HepG2 (cell line): ENCODE data around the gene GFOD1. TPM values are rescaled to one million over a fixed set of nuclear protein-coding genes. Genes with fewer than 3 reads are reported as not detected.

Source experiments
- ATAC-seq: fragments of 200-7000 bp; cut with Tn5 transposase; 3 replicates; pipeline ENCODE4 v1.9.1; 2020; ENCODE audit warnings: mild to moderate bottlenecking, moderate library complexity
- BruUV-seq: library from RNA; stranded (reverse); fragments of 400-500 nt; replicated peaks from 2 replicates; lab custom pipeline; 2021; lab: Mats Ljungman, UMichigan
- CTCF ChIA-PET: fragments of 300-600 bp; formaldehyde crosslinking; extraction: SDS; loops from one replicate; lab custom pipeline; 2021; ENCODE audit warnings: low total read pairs, inconsistent platforms, low intra/inter-chr PET ratio; lab: Yijun Ruan, JAX
- POLR2A ChIA-PET: fragments of 350-600 bp; sonication (Branson Sonifier 250); formaldehyde crosslinking; loops from one replicate; lab custom pipeline; 2020; ENCODE audit warnings: antibody characterized with exemption, inconsistent platforms; lab: Yijun Ruan, JAX
- DNase-seq: peaks from one replicate; pipeline ENCODE4 v3.0.0-alpha.2; 2015; ENCODE audit warnings: low spot score
- FAIRE-seq: peaks from 3 replicates; lab custom pipeline; 2011; peaks lifted over from hg19 to GRCh38; lab: Jason Lieb, UNC
- H2AFZ ChIP-seq: one replicate; pipeline ENCODE4 v1.6.1; 2011; ENCODE audit warnings: low read length, inconsistent platforms
- H3K27ac ChIP-seq: fragments of 300-600 bp; 3 replicates; pipeline ENCODE4 v1.8.0; 2011; ENCODE audit warnings: mixed run types, mild to moderate bottlenecking, mixed read lengths, low read length, inconsistent platforms; ENCODE audit not compliant: insufficient read depth; ENCODE audit errors: extremely low read length
- H3K27me3 ChIP-seq, 2 experiments: fragments of 200-600 bp in 1 of 2; 2 replicates in 1 of 2; 3 replicates in 1 of 2; pipeline versions ENCODE4 v1.6.0 to v1.8.0; 2011; ENCODE audit warnings: low read length in 2 of 2, mild to moderate bottlenecking in 2 of 2, moderate library complexity in 2 of 2, inconsistent platforms in 1 of 2; ENCODE audit not compliant: insufficient read depth in 2 of 2, control insufficient read depth in 1 of 2
- H3K36me3 ChIP-seq, 2 experiments: fragments of 200-600 bp in 1 of 2; replicated peaks in 1 of 2; 2 replicates in 1 of 2; 3 replicates in 1 of 2; pipeline versions ENCODE4 v1.5.1 to v1.8.0; 2011; ENCODE audit warnings: low read length in 2 of 2, inconsistent platforms in 1 of 2; ENCODE audit not compliant: insufficient read depth in 2 of 2, control insufficient read depth in 1 of 2
- H3K4me1 ChIP-seq: 2 replicates; pipeline ENCODE4 v1.5.1; 2012; ENCODE audit warnings: low read length, inconsistent platforms; ENCODE audit not compliant: insufficient read depth
- H3K4me2 ChIP-seq: 2 replicates; pipeline ENCODE4 v1.6.0; 2011; ENCODE audit warnings: low read depth, low read length, inconsistent platforms
- H3K4me3 ChIP-seq, 3 experiments: fragments of 200-600 bp in 1 of 3; sonication (generic), shearing (Covaris generic) in 1 of 3; replicated peaks in 1 of 3; 2 replicates each; pipeline ENCODE4 v1.5.1; 2011 to 2016; ENCODE audit warnings: low read length in 3 of 3, inconsistent platforms in 2 of 3, low read depth in 2 of 3, mild to moderate bottlenecking in 2 of 3, control low read depth in 1 of 3, mixed read lengths in 1 of 3; ENCODE audit not compliant: insufficient read depth in 1 of 3
- H3K79me2 ChIP-seq: one replicate; pipeline ENCODE4 v1.6.1; 2011; ENCODE audit warnings: low read length, inconsistent platforms; ENCODE audit not compliant: insufficient read depth
- H3K9ac ChIP-seq: 2 replicates; pipeline ENCODE4 v1.6.0; 2011; ENCODE audit warnings: mild to moderate bottlenecking, low read depth, low read length, inconsistent platforms; ENCODE audit not compliant: insufficient read depth
- H3K9me3 ChIP-seq: 2 replicates; pipeline ENCODE4 v1.5.1; 2012; ENCODE audit warnings: mild to moderate bottlenecking, low read length
- H4K20me1 ChIP-seq: 2 replicates; pipeline ENCODE4 v1.6.0; 2011; ENCODE audit warnings: inconsistent platforms, mild to moderate bottlenecking, low read length, moderate library complexity; ENCODE audit not compliant: insufficient read depth
- CREM ChIP-seq, 2 experiments: sonication (generic) in 1 of 2; formaldehyde crosslinking in 1 of 2; IDR thresholded peaks; 2 replicates each; pipeline versions ENCODE4 v1.4.0 to v1.6.1; 2016 to 2020; ENCODE audit warnings: antibody characterized with exemption in 1 of 2, mild to moderate bottlenecking in 1 of 2, missing genetic modification reagents in 1 of 2
- LBX2 ChIP-seq: sonication (generic); formaldehyde crosslinking; IDR thresholded peaks from 2 replicates; pipeline ENCODE4 v1.5.0; 2020; ENCODE audit warnings: missing genetic modification reagents, mild to moderate bottlenecking, borderline replicate concordance
- MYC ChIP-seq: sonication (generic); formaldehyde crosslinking; IDR thresholded peaks from 2 replicates; pipeline ENCODE4 v1.9.0; 2021; ENCODE audit warnings: missing genetic modification reagents, borderline replicate concordance
- PAWR ChIP-seq: sonication (generic); formaldehyde crosslinking; IDR thresholded peaks from 2 replicates; pipeline ENCODE4 v1.4.0; 2020; ENCODE audit warnings: missing genetic modification reagents, mild to moderate bottlenecking, borderline replicate concordance
- ZNF260 ChIP-seq: sonication (generic); formaldehyde crosslinking; IDR thresholded peaks from 2 replicates; pipeline ENCODE4 v1.4.0; 2020; ENCODE audit warnings: missing genetic modification reagents, low read depth, mild to moderate bottlenecking, borderline replicate concordance
- ZNF280D ChIP-seq: sonication (generic); formaldehyde crosslinking; IDR thresholded peaks from 2 replicates; pipeline ENCODE4 v1.5.1; 2020; ENCODE audit warnings: mild to moderate bottlenecking, missing genetic modification reagents
- ZNF431 ChIP-seq: sonication (generic); formaldehyde crosslinking; IDR thresholded peaks from 2 replicates; pipeline ENCODE4 v1.9.0; 2022; ENCODE audit warnings: missing genetic modification reagents, low read depth, mild to moderate bottlenecking, borderline replicate concordance
- ZNF567 ChIP-seq: sonication (generic); formaldehyde crosslinking; IDR thresholded peaks from 2 replicates; pipeline ENCODE4 v1.8.1; 2023; ENCODE audit warnings: mild to moderate bottlenecking, missing genetic modification reagents, borderline replicate concordance
- ZNF615 ChIP-seq: sonication (generic); formaldehyde crosslinking; IDR thresholded peaks from 2 replicates; pipeline ENCODE4 v1.5.0; 2020; ENCODE audit warnings: mild to moderate bottlenecking, missing genetic modification reagents, borderline replicate concordance
- ZNF670 ChIP-seq: sonication (generic); formaldehyde crosslinking; IDR thresholded peaks from 2 replicates; pipeline ENCODE4 v1.8.0; 2022; ENCODE audit warnings: mild to moderate bottlenecking, missing genetic modification reagents, borderline replicate concordance
- WGBS: methylation state at CpG from one replicate; pipeline ENCODE4 v1.1.6; 2017; ENCODE audit warnings: low lambda C conversion rate; 5-methylcytosine and 5-hydroxymethylcytosine counted together
- in situ Hi-C: cut with HindIII; loops from 2 replicates; pipeline ENCODE4 v1.10.0; 2017; ENCODE audit warnings: low pct_unique_long_range_greater_than_20kb; ENCODE audit not compliant: extremely low pct_ligation_motif_present
- intact Hi-C: fragments of 100-400 bp; cut with micrococcal nuclease; formaldehyde crosslinking; loops from one replicate; pipeline ENCODE4 v1.10.0; 2022; ENCODE audit not compliant: unreplicated experiment
- polyA plus RNA-seq, 8 experiments: library from polyadenylated mRNA; depleted of rRNA in 3 of 8; stranded (reverse) in 7 of 8; unstranded in 1 of 8; fragments of >200 nt; fragmentation: Illumina TruSeq in 4 of 8; extraction: Trizol in 4 of 8; gene quantifications; 2 replicates each; pipeline versions ENCODE4 v1.2.1 to v1.2.3, GENCODE V29; 2011 to 2016; ENCODE audit warnings: low read depth in 4 of 8, missing spikeins in 1 of 8, mixed read lengths in 1 of 8; ENCODE audit not compliant: insufficient read depth in 1 of 8
- total RNA-seq, 5 experiments: library from RNA; depleted of rRNA; stranded (reverse); fragments of >200 nt; fragmentation: Illumina TruSeq; extraction: Trizol; gene quantifications; 2 replicates each; pipeline ENCODE4 v1.2.3, GENCODE V29; 2016; ENCODE audit warnings: low read depth in 1 of 5
- TF ChIP-seq, protein P1 (sequence below): sonication (generic); formaldehyde crosslinking; IDR thresholded peaks from 2 replicates; pipeline ENCODE4 v1.8.1; 2023; ENCODE audit warnings: missing genetic modification reagents, inconsistent platforms, borderline replicate concordance
- TF ChIP-seq, protein P2 (sequence below): sonication (generic); formaldehyde crosslinking; IDR thresholded peaks from 2 replicates; pipeline ENCODE4 v1.8.1; 2022; ENCODE audit warnings: low read depth, mild to moderate bottlenecking, missing genetic modification reagents
- TF ChIP-seq, protein P3 (sequence below): sonication (generic); formaldehyde crosslinking; conservative IDR thresholded peaks from 2 replicates; pipeline ENCODE4 v1.5.0; 2020; ENCODE audit warnings: missing genetic modification reagents

Gene GFOD1
- total and polyA plus RNA-seq, 2 of the 13 experiments (the other 11 are each of a cell fraction or from before 2014, with no cell fraction given): 1.9 to 6.4 TPM

DNA sequence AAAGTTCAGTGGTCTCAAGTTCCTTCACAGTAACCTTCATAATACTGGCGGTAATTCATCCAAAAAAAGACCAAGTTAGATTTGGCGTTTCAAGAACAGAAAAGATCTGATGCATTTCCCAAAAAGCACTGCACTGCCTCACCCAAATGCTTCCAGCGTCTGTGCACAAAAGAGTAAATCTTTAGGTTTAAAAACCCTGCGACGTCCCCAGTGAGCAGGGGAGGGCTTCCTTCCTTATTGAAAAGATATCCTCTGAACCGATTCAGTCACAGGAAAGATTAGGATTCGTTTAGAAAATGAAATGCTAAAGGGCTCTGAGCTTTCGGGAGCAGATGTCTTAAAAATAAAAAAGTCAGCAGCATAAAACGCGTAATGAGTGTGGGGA is 159.7 kb downstream of the GFOD1 start:
- peak; percentile 3; the same call in 1 of the 3 replicates for ATAC-seq
- intact Hi-C loops: loop anchor here (1.0 to 2.0 kb wide), 5 partner anchors 39 to 159 kb away; partner anchors contain the start of gene GFOD1
- TF ChIP-seq ZNF670 (CRISPR knock-in tag) (no peak), LBX2 (CRISPR knock-in tag) (no peak), ZNF567 (CRISPR knock-in tag) (no peak), PAWR (CRISPR knock-in tag) (no peak), MYC (no peak), ZNF431 (CRISPR knock-in tag) (no peak), ZNF615 (CRISPR knock-in tag) (no peak), CREM (IDR thresholded peaks at IDR 0.05) (0 out of 2 replicates have a peak, but pooled peaks have one; percentile 6), CREM (CRISPR knock-in tag; IDR thresholded peaks at IDR 0.05) (no peak), ZNF260 (CRISPR knock-in tag) (no peak), ZNF280D (CRISPR knock-in tag) (no peak)
- TF ChIP-seq, protein P1, sequence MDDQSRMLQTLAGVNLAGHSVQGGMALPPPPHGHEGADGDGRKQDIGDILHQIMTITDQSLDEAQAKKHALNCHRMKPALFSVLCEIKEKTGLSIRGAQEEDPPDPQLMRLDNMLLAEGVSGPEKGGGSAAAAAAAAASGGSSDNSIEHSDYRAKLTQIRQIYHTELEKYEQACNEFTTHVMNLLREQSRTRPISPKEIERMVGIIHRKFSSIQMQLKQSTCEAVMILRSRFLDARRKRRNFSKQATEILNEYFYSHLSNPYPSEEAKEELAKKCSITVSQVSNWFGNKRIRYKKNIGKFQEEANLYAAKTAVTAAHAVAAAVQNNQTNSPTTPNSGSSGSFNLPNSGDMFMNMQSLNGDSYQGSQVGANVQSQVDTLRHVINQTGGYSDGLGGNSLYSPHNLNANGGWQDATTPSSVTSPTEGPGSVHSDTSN: no peak
- TF ChIP-seq, protein P2, sequence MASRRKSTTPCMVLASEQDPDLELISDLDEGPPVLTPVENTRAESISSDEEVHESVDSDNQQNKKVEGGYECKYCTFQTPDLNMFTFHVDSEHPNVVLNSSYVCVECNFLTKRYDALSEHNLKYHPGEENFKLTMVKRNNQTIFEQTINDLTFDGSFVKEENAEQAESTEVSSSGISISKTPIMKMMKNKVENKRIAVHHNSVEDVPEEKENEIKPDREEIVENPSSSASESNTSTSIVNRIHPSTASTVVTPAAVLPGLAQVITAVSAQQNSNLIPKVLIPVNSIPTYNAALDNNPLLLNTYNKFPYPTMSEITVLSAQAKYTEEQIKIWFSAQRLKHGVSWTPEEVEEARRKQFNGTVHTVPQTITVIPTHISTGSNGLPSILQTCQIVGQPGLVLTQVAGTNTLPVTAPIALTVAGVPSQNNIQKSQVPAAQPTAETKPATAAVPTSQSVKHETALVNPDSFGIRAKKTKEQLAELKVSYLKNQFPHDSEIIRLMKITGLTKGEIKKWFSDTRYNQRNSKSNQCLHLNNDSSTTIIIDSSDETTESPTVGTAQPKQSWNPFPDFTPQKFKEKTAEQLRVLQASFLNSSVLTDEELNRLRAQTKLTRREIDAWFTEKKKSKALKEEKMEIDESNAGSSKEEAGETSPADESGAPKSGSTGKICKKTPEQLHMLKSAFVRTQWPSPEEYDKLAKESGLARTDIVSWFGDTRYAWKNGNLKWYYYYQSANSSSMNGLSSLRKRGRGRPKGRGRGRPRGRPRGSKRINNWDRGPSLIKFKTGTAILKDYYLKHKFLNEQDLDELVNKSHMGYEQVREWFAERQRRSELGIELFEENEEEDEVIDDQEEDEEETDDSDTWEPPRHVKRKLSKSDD (CRISPR knock-in tag): 0 out of 2 replicates have a peak, but pooled peaks have one; percentile 5
- TF ChIP-seq, protein P3, sequence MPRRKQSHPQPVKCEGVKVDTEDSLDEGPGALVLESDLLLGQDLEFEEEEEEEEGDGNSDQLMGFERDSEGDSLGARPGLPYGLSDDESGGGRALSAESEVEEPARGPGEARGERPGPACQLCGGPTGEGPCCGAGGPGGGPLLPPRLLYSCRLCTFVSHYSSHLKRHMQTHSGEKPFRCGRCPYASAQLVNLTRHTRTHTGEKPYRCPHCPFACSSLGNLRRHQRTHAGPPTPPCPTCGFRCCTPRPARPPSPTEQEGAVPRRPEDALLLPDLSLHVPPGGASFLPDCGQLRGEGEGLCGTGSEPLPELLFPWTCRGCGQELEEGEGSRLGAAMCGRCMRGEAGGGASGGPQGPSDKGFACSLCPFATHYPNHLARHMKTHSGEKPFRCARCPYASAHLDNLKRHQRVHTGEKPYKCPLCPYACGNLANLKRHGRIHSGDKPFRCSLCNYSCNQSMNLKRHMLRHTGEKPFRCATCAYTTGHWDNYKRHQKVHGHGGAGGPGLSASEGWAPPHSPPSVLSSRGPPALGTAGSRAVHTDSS: no peak

More for the DNA sequence above, 159.7 kb downstream of the GFOD1 start:
- DNase-seq: no peak
- Histone ChIP-seq H4K20me1 (no peaks in the 10 kb centered on the region), H3K27ac (peak overlapping the region; percentile 81), H2AFZ (peak overlapping the region; percentile 67), H3K4me1 (peaks cover 42% of the 10 kb centered on the region), H3K4me2 (peak overlapping the region; percentile 84), H3K36me3 (peaks cover 0 to 22% of the 10 kb centered on the region in 2 experiments; a peak in 2 of 5 replicates), H3K27me3 (no peaks in the 10 kb centered on the region; a peak in 1 of 5 replicates), H3K79me2 (peaks cover 9% of the 10 kb centered on the region), H3K9ac (peak overlapping the region; percentile 87), H3K9me3 (no peaks in the 10 kb centered on the region), H3K4me3 (peak overlapping the region; percentile 72 to 92 (median 90))
- no peak for FAIRE-seq
- in situ Hi-C loops: no loop called here
- WGBS: under 1% methylated on average over 10 of the region's 10 CpGs
- no TSS peak for BruUV-seq
- POLR2A ChIA-PET: interaction anchor here (0.6 to 2.1 kb wide), 15 partner anchors 17 to 384 kb away, joined by 3 to 24 read pairs (median 7); partner anchors contain the start of genes RANBP9 and SIRT5
- CTCF ChIA-PET: interaction anchor here (1.6 kb wide), 1 partner anchor 99 kb away, joined by 3 read pairs; no protein-coding TSS in a partner anchor
